NCI-H128 (cell line): ENCODE measurements around the gene HLCS.

Experiments
- DNase-seq: peaks from one replicate; lab custom pipeline; 2025; ENCODE audit not compliant: unreplicated experiment; lab: John Stamatoyannopoulos, UW

HLCS gene

GRCh38 chr21:36728371-36729111 lies 237.9 kb downstream of the HLCS start:
- no peak for DNase-seq

DNA sequence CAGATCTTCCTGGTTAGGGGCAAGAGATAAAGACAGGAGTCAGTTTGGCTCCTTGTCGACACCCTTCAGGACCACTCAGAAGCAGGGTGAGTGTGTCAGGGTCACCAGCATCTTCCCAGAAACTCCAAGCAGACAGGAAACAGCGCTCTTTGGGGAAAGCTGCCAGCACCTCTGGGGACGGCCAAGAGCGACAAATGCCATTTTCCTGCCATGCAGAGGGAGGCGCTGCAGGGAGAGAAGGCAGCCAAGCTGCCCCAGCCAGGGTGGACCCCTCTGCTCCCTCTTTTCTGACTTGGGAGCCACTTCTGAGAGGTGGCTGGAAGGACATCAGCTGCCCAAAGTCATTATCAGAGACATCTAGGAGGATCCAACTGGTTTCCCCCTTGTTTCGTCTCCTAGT lies 238.6 kb downstream of the HLCS start:
- DNase-seq = no peak

- no peak for DNase-seq
Observed at GRCh38 chr21:36725793-36726386, 240.6 kb downstream of the HLCS start.

GRCh38 chr21:36724660-36725059 lies 241.8 kb downstream of the HLCS start:
- DNase-seq = no peak

DNA sequence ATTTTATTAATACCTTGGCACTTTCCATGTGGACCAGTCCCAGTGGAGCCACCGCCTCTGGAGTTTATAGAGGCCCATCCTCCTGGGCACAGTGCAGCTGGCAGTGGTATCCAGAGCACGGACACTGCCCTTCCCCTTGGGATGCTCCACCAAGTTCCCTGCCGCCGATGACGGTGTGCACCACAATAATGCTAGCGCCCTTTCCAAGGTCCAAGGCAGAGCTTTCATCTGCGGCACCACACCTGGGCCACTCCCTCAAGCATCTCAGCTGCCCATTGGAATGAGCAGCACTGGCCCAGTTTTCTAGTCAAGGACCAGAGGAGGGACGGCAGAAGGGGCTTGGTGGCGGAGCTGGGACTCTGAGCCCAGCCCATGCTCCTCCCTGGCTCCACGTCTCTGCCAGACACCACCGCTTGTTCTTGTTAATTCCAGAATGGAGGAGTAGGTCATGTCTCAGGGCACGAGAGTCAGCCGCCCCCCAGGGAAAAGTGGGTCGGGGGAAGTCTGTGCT lies 243.0 kb downstream of the HLCS start:
- no peak for DNase-seq

DNA sequence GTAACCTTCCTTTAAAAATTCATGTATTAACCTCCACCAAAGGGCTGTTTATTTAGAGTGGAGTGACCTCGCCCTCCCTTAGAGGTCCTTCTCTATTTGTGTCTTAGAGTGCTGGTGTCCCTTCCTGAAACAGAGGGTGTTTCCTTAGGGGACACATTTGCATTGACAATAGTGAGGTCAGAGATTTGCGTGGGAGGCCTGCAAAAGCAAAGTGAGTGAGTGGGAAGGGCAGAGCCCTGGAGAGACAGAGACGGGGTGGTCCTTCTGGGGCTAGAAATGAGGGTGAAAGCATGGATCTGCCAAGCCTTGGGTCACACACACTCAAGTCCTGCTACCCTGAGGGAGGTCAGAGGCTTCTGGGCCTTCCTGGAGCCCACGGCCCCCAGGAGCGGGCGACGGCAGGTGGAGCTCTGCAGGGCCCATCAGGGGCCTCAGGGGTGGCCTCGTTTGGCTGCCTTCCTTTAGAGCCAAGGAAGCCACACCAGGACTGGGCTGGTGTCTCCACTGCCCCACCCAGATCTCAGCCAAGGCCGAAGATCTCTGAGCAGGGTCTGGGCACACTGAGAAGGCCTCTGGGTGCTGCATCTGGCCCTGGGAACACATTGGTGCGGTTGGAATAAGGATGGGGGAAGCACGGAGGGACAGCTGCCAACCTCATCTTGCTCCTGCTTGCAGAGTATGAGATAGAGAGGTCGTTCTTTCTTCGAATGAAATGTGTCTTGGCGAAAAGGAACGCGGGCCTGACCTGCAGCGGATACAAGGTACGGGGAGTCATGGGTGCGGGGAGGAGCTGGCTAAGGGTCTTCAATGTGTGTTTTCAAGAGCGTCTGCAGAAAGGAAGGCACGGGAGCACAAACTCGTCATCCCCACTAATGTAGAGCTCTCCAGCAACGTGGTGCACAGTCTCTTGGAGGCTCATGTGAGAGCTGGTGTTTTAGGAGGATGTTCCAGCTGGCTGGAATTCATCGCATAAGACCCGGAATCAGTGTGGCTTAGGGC lies 243.8 kb downstream of the HLCS start:
- no peak for DNase-seq

DNA sequence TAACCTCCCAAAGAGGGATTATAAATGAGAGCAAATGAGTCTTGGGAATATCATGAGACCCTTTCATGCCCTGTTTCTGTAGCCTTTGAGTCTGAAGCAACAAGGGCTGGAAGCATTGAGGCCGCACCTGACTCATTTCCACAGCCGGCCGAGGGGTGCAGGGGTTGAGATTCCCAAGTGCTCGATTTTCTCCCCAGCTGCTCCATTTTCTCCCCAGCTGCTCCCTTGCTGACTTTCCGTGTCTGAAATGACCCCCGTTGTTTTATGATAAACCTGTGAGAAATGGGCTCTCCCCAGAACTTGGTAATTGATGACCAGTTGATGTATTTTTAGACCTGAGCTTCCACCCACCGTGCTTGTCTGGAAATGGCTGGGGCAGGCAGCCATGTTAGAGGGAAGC lies 244.7 kb downstream of the HLCS start:
- no peak for DNase-seq

GRCh38 chr21:36719614-36720013 lies 246.9 kb downstream of the HLCS start:
- DNase-seq = no peak

DNA sequence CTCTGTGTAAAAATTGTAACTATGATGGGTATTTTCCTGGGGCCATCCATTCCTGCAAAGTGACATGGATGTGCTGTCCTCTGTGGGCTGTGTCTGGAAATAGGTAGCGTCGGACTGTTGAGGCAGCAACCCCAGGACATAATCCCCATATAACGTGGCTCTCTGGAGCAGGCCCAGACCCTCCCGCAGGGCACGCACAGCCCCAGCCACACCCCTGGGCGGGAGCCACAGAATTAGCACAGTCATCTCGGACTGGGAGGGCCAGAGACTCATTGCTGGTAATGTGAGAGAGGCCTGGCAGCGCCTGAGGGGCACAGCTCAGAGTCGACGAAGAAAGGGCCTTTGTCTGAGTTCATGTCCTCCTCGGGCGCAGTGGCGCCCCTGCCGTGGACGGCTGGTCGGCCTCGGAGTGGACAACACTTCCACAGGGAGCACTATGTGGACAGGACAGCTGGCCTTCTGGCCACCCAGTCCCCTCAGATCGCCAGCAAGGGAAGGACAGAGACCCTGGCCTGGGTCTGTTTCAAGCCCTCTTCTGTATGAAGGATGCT lies 247.4 kb downstream of the HLCS start:
- no peak for DNase-seq

DNA sequence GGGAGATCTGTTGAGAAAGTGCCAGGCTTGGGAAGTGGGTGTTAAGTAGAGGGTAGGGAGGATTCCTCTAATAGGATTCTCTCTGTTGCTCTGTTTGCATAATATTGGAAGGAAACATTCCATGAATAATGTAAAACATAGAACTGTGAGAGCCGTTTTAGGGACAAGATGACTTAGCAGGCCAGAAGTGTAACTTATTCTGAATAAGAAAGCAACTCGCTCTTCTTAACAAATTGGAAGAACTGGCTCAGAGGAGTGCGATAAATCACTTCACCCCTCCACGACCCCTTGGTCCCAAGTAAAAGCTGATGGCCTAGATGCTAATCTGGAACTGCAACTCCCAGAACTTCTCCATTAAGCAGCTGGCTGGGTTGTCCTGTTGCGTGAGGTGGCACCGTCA lies 248.5 kb downstream of the HLCS start:
- DNase-seq = no peak

GRCh38 chr21:36716836-36717235 lies 249.6 kb downstream of the HLCS start:
- no peak for DNase-seq

DNA sequence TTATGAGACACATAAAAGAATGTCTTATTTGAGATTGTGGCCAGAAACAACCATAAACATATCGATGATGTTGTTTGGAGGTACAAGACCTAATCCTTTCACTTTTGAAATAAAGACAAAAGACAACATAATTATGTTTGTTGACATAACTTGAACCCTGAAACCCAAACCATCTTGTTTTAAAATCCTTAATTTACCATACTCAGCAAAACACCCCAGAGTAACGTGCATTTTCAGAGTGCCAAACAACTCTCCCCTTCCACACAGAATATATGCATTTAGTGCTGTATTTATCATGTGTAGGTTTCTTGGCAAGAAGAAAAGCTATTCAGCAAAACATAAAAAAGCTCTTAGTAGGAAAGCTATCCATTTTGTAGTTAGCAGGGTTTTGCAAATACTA lies 250.1 kb downstream of the HLCS start:
- no peak for DNase-seq

GRCh38 chr21:36713746-36714145 lies 252.7 kb downstream of the HLCS start:
- DNase-seq = no peak

GRCh38 chr21:36710729-36711048 lies 255.8 kb downstream of the HLCS start:
- DNase-seq = no peak

DNA sequence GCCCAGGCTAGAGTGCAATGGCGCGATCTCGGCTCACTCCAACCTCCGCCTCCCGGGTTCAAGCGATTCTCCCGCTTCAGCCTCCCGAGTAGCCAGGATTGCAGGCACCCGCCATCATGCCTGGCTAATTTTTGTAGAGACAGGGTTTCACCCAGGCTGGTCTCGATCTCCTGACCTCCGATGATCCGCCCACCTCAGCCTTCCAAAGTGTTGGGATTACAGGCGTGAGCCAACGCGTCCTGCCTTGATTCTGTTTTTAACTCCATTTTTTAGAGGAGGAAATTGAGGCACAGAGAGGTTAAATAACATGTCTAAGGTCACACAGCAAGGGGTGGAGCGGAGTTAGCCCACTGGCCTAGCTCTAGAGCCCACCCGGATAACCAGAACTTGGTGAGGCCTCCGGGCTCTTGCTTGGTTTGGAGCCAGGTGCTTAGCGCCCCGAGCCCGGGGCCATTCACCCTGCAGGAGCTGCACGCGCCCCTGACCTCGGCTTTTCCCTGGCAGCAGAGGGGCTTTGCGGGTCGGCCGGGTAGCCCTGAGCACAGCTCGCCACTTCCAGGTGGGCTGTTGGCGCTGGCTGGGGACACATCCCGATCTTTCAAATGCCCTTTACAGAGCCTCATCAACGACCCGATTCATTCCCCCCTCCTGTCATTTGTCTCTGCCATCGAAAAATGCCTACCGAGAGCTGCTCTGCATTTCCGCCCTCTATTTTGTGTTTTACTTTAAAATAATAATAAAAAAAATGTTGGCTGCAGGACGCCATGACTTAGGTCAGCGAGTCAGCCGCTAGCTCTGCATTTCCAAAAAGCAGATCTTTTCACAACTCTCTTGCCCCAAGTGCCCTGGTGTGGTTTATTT lies 256.4 kb downstream of the HLCS start:
- DNase-seq = no peak

GRCh38 chr21:36709030-36709867 lies 257.2 kb downstream of the HLCS start:
- DNase-seq = no peak

DNA sequence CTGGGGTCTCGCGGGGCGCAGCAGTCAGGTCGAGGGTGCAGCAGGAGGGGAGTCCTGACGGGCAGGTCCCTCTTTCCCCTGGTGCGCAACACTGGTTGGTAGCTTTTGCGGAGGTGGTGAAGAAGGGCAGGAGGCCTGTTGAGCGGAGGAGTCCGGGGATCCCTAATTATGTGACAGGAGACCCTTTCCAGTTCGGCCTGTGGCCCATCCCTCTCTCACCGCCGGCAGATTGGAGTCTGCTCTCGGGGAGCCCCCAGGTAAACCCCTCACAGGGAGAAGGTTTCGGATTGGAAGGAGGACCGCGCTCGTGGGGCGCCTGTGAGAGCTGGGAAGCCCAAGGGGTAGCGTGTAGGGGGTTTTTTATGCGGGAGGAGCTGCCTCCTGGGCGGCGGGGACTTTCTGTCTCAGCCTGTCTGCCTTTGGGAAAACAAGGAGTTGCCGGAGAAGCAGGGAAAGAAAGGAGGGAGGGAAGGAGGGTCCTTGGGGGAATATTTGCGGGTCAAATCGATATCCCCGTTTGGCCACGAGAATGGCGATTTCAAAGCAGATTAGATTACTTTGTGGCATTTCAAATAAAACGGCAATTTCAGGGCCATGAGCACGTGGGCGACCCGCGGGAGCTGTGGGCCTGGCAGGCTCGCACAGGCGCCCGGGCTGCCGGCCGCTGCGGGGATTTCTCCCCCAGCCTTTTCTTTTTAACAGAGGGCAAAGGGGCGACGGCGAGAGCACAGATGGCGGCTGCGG lies 258.0 kb downstream of the HLCS start:
- no peak for DNase-seq

DNA sequence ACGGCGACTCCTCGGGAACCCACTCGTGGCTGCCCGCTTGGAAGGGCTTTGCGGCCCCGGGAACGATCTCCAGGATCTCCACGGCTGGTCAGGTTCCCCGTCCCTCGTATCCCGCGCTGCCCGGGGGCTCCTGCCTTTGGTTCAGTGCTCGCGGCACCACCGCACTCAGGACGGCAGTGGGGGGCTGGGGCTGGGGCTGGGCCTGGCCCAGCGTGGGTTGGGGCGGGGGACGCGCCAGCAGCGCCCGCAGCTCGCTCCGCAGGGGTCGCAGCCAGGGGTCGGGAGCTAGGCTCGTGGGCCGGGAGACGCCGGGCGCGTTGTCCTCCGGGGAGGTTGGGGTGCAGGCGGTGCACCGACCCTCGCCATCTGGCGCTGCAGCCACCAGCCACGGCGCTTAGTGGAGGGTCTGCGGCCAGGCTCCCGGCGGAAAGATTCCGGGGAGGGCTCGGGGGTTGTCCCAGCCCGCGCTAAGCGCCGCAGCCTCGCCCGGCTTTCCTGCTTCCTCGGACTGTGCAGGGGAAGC lies 258.6 kb downstream of the HLCS start:
- no peak for DNase-seq
